ENCODE data around the gene EAF1.

- TF ChIP-seq CTCF (IDR thresholded peaks at IDR 0.05) (no peak), POLR2A (IDR thresholded peaks at IDR 0.05) (no peak)
Measured at GRCh38 chr3:15470849-15471248, 43.5 kb downstream of the EAF1 start.
